Hindlimb muscle (tissue), 1 donor: Measurements from ENCODE around the gene CARD10. TPM values are rescaled to one million over a fixed set of nuclear protein-coding genes. Genes with fewer than 3 reads are reported as not detected.
"Not testable (repeated sequence)": the region's sequence is repeated elsewhere in the genome, so short reads cannot be mapped to it uniquely, and the experiment has no call there.

ENCODE experiments used
- DNase-seq: peaks from one replicate; pipeline ENCODE4 v3.0.0-alpha.2; 2013
- polyA plus RNA-seq: library from polyadenylated mRNA; unstranded; fragments of 120-200 nt; gene quantifications from one replicate; pipeline ENCODE4 v1.2.1, GENCODE V29; 2013; ENCODE audit not compliant: insufficient read length

The CARD10 gene
- polyA plus RNA-seq, 1 donor, result 12.3 TPM

DNA sequence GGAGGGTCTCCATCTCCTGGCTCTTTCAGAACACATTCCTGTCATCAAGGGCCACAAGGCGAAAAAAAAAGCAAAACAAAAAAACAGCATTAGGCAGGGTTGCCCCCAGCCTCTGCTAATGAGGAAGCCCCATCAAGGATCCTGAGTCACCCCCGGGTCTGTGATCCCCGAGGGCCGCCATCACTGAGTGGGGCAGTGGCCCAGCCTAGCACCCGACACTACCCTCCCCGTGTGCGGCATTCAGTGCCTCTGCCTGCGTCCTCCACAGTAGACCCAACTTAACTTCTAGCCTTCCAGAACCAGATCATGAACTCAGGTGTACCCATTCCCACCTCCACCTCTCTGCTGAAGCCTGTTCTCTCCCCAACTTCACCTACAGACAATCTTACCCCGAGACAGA is 34.5 kb upstream of the CARD10 start:
- DNase-seq, result no peak

DNA sequence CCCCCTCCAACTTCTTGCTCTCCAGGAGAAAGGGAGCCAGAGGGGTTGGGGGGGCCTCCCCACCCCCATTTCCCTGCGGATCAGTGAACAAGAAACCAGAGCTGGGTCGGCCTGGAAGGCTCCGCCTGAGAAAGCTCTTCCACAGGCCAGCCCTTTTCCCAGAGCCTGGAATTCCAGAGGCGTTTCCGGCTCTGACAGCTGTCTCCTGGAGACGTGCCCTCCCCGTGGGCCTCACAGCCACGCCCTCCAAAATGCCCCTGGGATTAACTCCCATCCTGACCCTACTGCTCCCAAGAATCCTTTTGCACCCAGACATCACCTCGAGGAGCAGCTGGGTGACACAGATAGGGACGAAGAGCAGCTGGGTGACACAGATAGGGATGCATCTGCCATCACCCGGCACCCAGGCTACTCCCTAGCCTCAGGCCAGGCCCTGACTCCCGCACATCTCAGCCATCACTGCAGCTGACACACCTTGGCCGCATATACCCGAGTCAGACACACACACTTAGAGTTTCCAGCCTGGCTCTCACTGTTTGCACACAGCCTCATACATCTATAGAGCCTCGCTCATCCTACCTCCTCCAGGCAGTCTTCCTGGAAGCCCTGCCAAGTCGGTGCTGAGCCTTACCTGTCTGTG is 33.4 kb upstream of the CARD10 start:
- DNase-seq, result peak; percentile 80

- DNase-seq, result no peak
These were observed 32.8 kb upstream of the CARD10 start for GRCh38 chr22:37551981-37552380.

DNA sequence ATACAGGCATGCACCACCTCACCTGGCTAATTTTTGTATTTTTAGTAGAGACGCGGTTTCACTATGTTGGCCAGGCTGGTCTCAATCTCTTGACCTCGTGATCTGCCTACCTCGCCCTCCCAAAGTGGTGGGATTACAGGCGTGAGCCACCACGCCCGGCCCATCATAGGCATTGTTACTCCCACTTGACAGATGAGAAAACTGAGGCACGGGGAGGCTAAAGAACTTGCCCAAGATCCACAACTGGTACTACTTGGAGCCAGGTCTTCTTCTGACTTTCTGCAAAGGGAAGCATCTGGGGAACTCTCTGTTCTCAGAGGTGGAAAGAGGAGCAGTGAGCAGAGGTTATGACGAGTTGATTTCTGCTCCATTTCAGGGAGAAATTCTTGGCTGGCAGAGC is 31.7 kb upstream of the CARD10 start:
- DNase-seq, result not testable (repeated sequence)

DNA sequence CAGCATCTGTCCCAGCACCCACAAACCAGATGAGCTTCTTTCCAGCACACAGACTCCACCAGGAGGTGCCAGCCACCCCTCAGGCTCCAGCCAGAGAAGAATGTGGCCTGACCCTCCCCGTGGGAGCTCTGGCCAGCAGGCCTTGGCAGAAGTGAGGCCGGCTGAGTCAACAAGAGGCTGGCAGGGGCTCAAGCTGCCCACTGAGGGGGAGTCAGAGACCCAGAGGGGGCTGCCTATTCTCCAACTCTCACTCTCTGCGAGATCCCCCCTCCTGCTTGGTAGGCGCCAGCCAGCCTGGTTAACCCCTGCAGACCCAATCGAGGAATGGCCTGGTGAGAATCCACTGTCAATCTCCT is 30.5 kb upstream of the CARD10 start:
- no peak for DNase-seq

DNA sequence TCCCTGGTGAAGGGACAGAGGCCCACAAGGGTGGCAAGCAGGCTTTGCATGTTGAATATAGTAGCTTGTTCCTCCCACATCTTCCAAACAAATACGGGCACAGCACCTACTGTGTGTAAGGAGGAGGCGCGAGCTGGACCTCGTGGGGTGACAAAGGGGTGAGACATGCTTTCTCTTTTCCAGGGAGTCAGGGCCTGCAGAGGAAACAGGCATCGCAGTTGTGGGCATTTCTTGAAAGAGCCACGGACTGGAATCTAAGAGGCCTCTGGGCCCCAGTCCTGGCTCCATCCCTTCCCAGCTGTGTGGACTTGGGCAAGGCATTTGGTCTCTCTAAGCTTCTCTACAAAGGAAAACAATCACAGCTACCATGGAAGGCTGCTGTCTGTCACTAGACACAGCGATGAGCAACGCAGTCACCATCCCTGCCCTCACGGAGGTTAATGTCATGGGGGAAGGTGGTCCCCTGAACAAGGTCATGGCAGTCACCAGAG is 28.1 kb upstream of the CARD10 start:
- DNase-seq, result peak; percentile 52

- peak; percentile 84 for DNase-seq
These were observed 27.4 kb upstream of the CARD10 start for GRCh38 chr22:37546437-37547250.

- peak; percentile 93 for DNase-seq
These were observed 26.7 kb upstream of the CARD10 start for GRCh38 chr22:37545703-37546436.

DNA sequence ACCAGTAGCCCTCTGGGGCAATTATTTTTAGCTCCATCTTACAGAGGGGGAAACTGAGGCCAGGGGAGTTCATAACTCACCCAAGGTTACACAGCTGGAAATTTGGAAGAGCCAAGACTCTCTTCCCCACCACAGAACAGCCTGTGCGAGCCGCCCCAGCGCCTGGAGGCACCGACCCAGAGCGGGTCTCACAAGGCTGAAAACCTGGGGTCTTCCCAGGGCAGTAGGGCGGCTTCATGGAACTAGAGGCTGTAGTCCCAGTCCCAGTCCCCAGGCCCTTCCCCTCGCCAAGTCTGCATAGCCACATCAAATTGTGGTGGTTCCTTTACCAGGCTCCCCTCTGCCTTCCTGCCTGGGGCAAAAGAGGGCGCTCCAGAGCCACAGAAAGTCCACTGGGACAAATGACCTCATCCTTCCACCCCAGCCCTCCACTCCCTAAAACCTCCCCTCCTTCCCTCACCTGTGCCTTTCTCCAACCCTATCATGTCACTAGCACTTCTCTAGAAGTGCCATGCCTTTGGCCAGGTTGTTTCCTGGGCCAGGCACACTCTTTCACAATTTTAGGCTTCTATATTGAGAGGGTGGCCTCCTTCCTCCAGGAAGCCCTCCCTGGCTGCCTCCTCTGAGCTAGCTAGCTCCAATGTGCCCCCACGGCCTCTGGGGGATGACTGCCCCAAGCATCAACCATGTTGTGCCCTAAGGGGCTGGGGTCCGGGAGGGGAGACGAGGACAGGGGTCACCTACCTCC is 25.9 kb upstream of the CARD10 start:
- DNase-seq, result peak; percentile 56

GRCh38 chr22:37542959-37543358 is 23.7 kb upstream of the CARD10 start:
- no peak for DNase-seq

DNA sequence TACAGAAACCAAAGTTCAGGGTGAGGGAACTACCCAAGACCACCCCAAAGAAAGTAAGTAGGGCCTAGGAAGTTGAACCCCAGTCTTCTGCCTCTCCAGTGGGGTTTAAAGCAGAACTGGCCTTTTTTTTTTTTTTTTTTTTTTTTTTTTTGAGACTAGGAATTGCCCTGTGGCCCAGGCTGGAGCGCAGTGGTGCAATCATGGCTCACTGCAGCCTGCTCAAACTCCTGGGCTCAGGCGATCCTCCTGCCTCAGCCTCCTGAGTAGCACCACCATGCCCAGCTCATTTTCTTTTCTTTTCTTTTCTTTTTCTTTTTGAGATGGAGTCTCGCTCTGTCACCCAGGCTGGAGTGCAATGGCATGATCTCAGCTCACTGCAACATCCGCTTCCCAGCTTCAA is 23.2 kb upstream of the CARD10 start:
- not testable (repeated sequence) for DNase-seq

- not testable (repeated sequence) for DNase-seq
These were observed 20.6 kb upstream of the CARD10 start for GRCh38 chr22:37539790-37540189.

DNA sequence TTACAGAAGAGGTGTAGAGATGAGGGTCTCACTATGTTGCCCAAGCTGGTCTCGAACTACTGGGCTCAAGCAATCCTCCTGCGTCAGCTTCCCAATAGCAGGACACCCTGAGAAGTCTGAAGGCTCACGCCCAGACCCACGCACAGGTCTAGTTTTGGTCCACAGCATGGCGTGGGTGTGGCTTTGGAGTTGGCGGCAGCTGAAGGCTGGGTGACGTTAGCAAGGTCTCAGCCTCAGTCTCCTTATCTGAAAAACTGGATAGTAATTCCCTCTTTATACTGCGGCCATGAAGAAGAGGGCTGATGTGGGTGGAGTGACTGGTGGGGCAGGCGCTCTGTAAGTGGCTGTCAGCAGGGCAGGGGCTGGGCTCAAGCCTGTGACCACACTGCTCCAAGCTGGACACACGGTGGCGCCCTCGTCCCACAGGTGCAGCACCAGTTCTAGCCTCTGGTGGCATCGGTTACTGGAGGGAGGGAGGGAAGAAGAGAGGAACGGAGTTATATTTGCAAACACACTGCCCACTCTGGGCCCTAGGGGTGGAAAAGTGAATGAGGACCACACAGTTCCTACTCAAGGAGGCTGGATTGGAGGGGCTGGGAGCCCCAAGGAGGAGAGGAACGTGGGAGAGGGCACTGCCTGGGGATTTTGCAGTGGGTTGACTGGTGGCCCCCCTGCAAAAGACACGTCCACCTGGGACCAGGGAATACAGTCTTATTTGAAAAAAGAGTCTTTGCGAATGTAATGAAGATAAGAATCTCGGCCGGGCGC is 19.6 kb upstream of the CARD10 start:
- DNase-seq, result peak; percentile 91

- DNase-seq, result no peak
These were observed 15.9 kb upstream of the CARD10 start for GRCh38 chr22:37535159-37535558.

GRCh38 chr22:37534445-37534844 is 15.2 kb upstream of the CARD10 start:
- no peak for DNase-seq

GRCh38 chr22:37533995-37534394 is 14.8 kb upstream of the CARD10 start:
- no peak for DNase-seq

- DNase-seq, result no peak
These were observed 10.6 kb upstream of the CARD10 start for GRCh38 chr22:37529652-37530345.

- DNase-seq, result not testable (repeated sequence)
These were observed 8.7 kb upstream of the CARD10 start for GRCh38 chr22:37527952-37528351.

- DNase-seq, result not testable (repeated sequence)
These were observed 8.0 kb upstream of the CARD10 start for GRCh38 chr22:37527081-37527752.

DNA sequence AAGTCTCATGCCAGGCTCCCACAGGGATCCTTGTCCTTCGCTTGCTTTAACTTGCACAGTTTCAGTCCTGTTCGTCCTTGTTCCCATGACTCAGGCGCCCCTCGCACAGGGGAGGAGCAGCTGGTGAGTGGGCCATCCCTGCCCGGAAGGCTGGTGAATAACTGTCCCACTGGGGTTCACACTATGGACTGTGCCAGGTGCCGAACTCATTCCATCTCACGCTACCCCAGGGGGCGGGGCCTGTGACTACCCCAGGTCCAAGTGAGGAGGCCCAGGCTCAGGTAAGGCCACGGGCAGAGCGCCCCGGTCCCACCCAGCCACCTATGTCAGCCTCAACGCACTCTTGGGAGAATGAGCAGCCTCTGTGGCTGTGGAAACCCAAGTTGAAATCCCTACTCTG is 7.2 kb upstream of the CARD10 start:
- DNase-seq, result no peak
